Fibroblast of skin of abdomen (primary cell): Measurements from ENCODE around the gene MYO1H.
"Not testable (repeated sequence)": the region's sequence is repeated elsewhere in the genome, so short reads cannot be mapped to it uniquely, and the experiment has no call there.

Source experiments
- DNase-seq: peaks from one replicate; pipeline ENCODE4 v3.0.0-alpha.2; 2013

Gene MYO1H

GRCh38 chr12:109449845-109450532, 102.3 kb downstream of the MYO1H start:
- DNase-seq, result no peak

- no peak for DNase-seq
Observed at GRCh38 chr12:109450980-109451379, 103.3 kb downstream of the MYO1H start.

- DNase-seq, result no peak
Observed at GRCh38 chr12:109451400-109451799, 103.7 kb downstream of the MYO1H start.

- peak; percentile 25 for DNase-seq
Observed at GRCh38 chr12:109452489-109452888, 104.8 kb downstream of the MYO1H start.

- no peak for DNase-seq
Observed at GRCh38 chr12:109455706-109456105, 108.0 kb downstream of the MYO1H start.

GRCh38 chr12:109458086-109458485, 110.4 kb downstream of the MYO1H start:
- DNase-seq, result peak; percentile 58

GRCh38 chr12:109458771-109459208, 111.1 kb downstream of the MYO1H start:
- peak; percentile 18 for DNase-seq

GRCh38 chr12:109459247-109459646, 111.5 kb downstream of the MYO1H start:
- DNase-seq, result no peak

- DNase-seq, result no peak
Observed at GRCh38 chr12:109460538-109460937, 112.8 kb downstream of the MYO1H start.

GRCh38 chr12:109461049-109461845, 113.5 kb downstream of the MYO1H start:
- DNase-seq, result no peak

GRCh38 chr12:109461846-109462756, 114.4 kb downstream of the MYO1H start:
- DNase-seq, result peak; percentile 99

- peak; percentile 100 for DNase-seq
Observed at GRCh38 chr12:109462868-109463692, 115.4 kb downstream of the MYO1H start.

- DNase-seq, result peak; percentile 50
Observed at GRCh38 chr12:109463756-109464155, 116.1 kb downstream of the MYO1H start.

GRCh38 chr12:109464642-109465351, 117.1 kb downstream of the MYO1H start:
- peak; percentile 26 for DNase-seq

- no peak for DNase-seq
Observed at GRCh38 chr12:109466305-109466704, 118.6 kb downstream of the MYO1H start.

- DNase-seq, result no peak
Observed at GRCh38 chr12:109466821-109467220, 119.1 kb downstream of the MYO1H start.

GRCh38 chr12:109467978-109468676, 120.4 kb downstream of the MYO1H start:
- DNase-seq, result no peak

GRCh38 chr12:109469517-109469916, 121.8 kb downstream of the MYO1H start:
- peak; percentile 39 for DNase-seq

- DNase-seq, result no peak
Observed at GRCh38 chr12:109473006-109473405, 125.3 kb downstream of the MYO1H start.

- DNase-seq, result not testable (repeated sequence)
Observed at GRCh38 chr12:109473526-109474270, 126.0 kb downstream of the MYO1H start.
